DMS53 treated with DMSO at 0.1 percent for 48 hours (cell line): Measurements from ENCODE around the gene GSDME.

Experiments used
- DNase-seq: peaks from one replicate; lab custom pipeline; 2025; ENCODE audit not compliant: unreplicated experiment; lab: John Stamatoyannopoulos, UW

The GSDME gene

DNA sequence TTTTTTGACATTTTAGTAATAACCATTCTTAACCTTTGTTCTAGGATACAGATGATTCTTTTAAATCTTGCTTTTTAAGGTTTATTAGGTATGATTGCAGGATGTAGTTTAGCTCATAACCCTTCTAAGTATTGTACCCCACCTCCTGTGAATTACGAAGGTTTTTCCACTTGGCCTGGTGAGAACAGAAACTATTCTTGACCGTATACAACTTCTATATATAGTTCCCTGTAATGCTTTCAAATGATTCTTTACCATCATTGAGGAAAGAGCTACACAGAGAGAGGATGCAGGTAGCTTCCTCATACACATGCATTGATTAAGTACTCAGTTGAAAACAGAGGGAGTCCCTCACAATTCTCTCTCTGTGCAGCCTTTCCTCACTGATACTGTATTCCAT is 97.8 kb downstream of the GSDME start:
- no peak for DNase-seq

GRCh38 chr7:24657980-24658379 is 99.3 kb downstream of the GSDME start:
- no peak for DNase-seq

DNA sequence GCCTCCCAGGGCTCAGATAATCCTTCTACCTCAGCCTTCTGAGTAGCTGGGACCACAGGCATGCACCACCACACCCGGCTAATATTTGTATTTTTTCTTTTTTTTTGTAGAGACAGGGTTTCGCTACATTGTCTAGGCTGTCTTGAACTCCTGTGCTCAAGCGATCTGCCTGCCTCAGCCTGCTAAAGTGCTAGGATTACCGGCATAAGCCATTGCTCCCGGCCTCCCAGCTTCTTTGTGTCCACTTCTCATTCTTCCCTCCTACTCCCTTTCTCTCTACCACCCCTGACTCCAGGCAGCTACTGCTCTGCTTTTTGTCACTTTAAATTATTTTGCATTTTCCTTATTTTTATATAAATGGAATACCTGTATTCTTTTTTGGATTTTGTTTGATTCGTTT is 100.7 kb downstream of the GSDME start:
- DNase-seq, result no peak

DNA sequence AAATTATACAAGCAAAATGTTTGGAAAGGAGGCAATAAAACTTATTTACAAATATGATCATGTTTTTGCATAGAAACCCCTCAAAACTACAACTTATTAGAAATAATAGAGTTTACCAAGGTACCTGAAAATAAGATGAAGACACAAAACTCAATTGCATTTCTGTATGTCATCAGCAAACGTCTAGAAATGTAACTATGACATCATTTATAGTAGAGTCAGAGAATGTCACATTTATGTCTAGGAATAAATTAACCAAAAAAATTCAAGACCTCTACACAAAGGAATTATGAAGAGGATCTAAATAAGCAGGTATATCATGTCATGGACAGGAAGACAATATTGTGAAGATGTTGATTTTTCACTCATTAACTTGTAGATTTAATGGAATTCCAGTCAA is 103.0 kb downstream of the GSDME start:
- no peak for DNase-seq

DNA sequence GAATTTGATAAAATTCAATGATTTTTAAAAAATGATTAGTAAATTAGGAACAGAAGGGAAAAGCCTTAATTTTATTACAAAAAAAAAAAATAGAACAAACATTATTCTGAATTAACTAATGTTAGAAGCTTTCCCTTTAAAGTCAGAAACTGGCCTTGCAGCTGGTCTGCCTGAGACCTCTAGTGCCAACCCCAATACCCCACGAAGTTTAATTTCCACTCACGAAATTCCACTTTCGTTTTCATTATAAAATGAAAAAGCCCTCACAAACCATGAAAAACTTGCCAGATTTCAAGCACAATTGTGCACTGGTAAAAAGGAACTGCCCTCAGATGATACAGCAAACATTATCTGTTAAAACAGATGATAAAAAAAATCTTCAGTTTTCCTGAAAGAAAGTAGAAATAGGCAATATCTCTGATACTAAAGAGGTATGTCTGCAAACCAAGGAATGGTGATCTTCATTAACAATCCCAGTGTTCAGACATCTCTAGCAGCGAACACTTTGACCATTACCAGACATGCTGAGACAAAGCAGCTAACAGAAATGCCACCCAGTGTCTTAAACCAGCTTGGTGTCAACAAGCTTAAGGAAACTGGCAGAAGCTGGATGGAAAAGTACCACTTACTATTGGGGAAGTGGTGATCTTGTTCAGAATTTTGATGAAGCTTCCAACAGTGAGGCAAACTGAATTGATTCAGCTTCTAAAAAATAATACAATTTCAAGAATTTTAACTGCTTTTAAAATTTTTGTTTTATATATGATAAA is 103.8 kb downstream of the GSDME start:
- no peak for DNase-seq

GRCh38 chr7:24652251-24652939 is 104.9 kb downstream of the GSDME start:
- no peak for DNase-seq
